Glutamatergic neuron (in vitro differentiated cells): ENCODE results near the gene NUP85. TPM values are rescaled to one million over a fixed set of nuclear protein-coding genes. Genes with fewer than 3 reads are reported as not detected.

ENCODE experiments used
- DNase-seq: peaks from one replicate; pipeline ENCODE4 v3.0.0; 2022
- H3K27ac Mint-ChIP-seq: one replicate; pipeline ENCODE4 v1.8.0; 2020; ENCODE audit warnings: mild to moderate bottlenecking, mixed read lengths, inconsistent platforms; ENCODE audit not compliant: unreplicated experiment
- H3K27me3 Mint-ChIP-seq: one replicate; pipeline ENCODE4 v1.8.0; 2020; ENCODE audit warnings: mild to moderate bottlenecking, moderate library complexity, mixed read lengths, inconsistent platforms; ENCODE audit not compliant: unreplicated experiment
- H3K36me3 Mint-ChIP-seq: one replicate; pipeline ENCODE4 v1.8.0; 2020; ENCODE audit warnings: mild to moderate bottlenecking, mixed read lengths, inconsistent platforms; ENCODE audit not compliant: unreplicated experiment
- H3K4me1 Mint-ChIP-seq: one replicate; pipeline ENCODE4 v1.8.0; 2020; ENCODE audit warnings: mild to moderate bottlenecking, low read depth, mixed read lengths, inconsistent platforms; ENCODE audit not compliant: unreplicated experiment
- H3K4me3 Mint-ChIP-seq: one replicate; pipeline ENCODE4 v1.8.0; 2020; ENCODE audit warnings: mild to moderate bottlenecking, mixed read lengths, inconsistent platforms; ENCODE audit not compliant: unreplicated experiment
- H3K9me3 Mint-ChIP-seq: one replicate; pipeline ENCODE4 v1.8.0; 2020; ENCODE audit warnings: mild to moderate bottlenecking, moderate library complexity, mixed read lengths, inconsistent platforms; ENCODE audit not compliant: unreplicated experiment
- total RNA-seq: library from RNA; stranded (reverse); fragmentation: NEBNext Ultra II Directional; extraction: Animal tissue kit (Norgen Biotek cat#: 25700); gene quantifications from one replicate; pipeline ENCODE4 v1.2.1, GENCODE V29; 2021; ENCODE audit not compliant: unreplicated experiment
- TF ChIP-seq, protein P1 (sequence below): fragments of 200-600 bp; sonication (generic); IDR thresholded peaks from one replicate; pipeline ENCODE4 v1.5.0; 2021; ENCODE audit not compliant: partially characterized antibody, unreplicated experiment

The NUP85 gene
- total RNA-seq, 1 donor from 2014 or later: 58.9 TPM

DNA sequence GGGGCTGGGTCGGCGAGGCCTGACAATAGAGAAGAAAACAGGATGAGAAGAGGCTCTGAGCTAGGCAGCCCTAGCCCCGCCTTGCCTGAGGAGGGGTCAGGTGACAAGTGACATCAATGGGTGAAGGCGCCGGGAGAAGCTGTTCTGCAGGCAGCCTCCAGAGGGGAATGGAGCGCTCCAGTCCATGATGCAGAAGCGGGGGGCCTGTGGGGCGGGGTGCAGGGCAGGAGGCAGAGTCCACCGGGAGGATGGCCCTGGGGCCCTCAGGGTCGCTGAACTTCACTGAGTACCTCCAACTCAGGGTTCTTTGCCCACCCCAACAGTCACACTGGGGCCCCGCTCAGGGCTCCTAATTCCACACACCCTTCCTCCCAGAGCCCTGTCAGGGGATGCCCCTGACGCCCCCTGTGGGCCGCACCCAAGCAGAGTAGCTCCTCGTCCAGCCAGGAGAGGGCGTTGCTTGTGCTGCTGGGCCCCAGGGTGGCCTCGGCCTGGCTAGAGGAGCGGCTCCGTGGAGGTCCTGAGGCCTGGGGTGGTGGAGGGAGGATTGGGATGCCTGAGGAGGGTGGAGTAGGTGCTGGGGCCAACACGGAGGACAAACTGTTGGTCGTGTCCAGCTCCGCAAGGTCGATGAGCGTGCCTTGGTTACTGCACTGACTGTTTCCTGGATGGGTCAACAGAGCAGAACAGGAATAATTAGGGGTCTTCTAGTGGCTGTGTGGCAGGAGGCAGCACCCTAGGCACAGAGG is 35.1 kb downstream of the NUP85 start:
- no peak overlapping the region for H3K4me3 Mint-ChIP-seq
- peak; percentile 60 for DNase-seq
- no peaks in the 10 kb centered on the region for H3K36me3 Mint-ChIP-seq
- peaks cover 5% of the 10 kb centered on the region for H3K27me3 Mint-ChIP-seq
- TF ChIP-seq, protein P1, sequence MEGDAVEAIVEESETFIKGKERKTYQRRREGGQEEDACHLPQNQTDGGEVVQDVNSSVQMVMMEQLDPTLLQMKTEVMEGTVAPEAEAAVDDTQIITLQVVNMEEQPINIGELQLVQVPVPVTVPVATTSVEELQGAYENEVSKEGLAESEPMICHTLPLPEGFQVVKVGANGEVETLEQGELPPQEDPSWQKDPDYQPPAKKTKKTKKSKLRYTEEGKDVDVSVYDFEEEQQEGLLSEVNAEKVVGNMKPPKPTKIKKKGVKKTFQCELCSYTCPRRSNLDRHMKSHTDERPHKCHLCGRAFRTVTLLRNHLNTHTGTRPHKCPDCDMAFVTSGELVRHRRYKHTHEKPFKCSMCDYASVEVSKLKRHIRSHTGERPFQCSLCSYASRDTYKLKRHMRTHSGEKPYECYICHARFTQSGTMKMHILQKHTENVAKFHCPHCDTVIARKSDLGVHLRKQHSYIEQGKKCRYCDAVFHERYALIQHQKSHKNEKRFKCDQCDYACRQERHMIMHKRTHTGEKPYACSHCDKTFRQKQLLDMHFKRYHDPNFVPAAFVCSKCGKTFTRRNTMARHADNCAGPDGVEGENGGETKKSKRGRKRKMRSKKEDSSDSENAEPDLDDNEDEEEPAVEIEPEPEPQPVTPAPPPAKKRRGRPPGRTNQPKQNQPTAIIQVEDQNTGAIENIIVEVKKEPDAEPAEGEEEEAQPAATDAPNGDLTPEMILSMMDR: peak; percentile 42
- H3K9me3 Mint-ChIP-seq: peaks cover 6% of the 10 kb centered on the region
- H3K4me1 Mint-ChIP-seq: no peaks in the 10 kb centered on the region
- H3K27ac Mint-ChIP-seq: peak overlapping the region; percentile 43

- Mint-ChIP-seq H3K27ac (no peak overlapping the region), H3K4me1 (no peaks in the 10 kb centered on the region), H3K4me3 (no peak overlapping the region), H3K9me3 (peaks cover 6% of the 10 kb centered on the region), H3K27me3 (peaks cover 5% of the 10 kb centered on the region), H3K36me3 (no peaks in the 10 kb centered on the region)
- no peak for DNase-seq
- TF ChIP-seq, protein P1: no peak
These were observed 35.6 kb downstream of the NUP85 start for GRCh38 chr17:75241143-75241430.

GRCh38 chr17:75241502-75241901 is 36.0 kb downstream of the NUP85 start:
- H3K27ac Mint-ChIP-seq: no peak overlapping the region
- no peaks in the 10 kb centered on the region for H3K4me1 Mint-ChIP-seq
- TF ChIP-seq, protein P1: no peak
- no peak overlapping the region for H3K4me3 Mint-ChIP-seq
- no peaks in the 10 kb centered on the region for H3K36me3 Mint-ChIP-seq
- H3K27me3 Mint-ChIP-seq: peaks cover 5% of the 10 kb centered on the region
- H3K9me3 Mint-ChIP-seq: peaks cover 3% of the 10 kb centered on the region
- DNase-seq: no peak

DNA sequence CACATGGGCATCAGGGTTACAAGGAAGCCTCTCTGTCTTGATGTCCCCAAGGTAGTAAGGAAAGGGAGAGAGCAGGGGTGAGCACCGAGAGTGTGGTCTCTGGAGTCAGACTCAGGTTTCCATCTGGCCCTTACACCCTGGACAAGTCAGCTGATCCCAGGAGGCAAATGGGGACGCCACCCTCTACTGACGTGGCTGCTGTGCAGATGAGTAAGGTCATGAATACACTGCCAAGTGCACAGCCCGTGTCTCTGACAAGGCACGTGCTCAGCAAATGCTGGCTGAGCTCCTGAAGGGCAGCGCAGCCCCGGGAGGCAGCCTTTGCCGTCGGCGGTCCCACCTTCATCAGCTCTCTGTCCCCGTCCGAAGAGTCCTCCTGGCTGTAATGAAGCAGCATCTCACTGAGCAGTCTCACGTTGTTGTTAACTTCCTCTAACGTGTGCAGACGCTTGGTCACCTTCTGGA is 36.5 kb downstream of the NUP85 start:
- no peak overlapping the region for H3K27ac Mint-ChIP-seq
- H3K36me3 Mint-ChIP-seq: no peaks in the 10 kb centered on the region
- peaks cover 5% of the 10 kb centered on the region for H3K27me3 Mint-ChIP-seq
- no peak for DNase-seq
- H3K9me3 Mint-ChIP-seq: peaks cover 3% of the 10 kb centered on the region
- peaks cover 2% of the 10 kb centered on the region for H3K4me1 Mint-ChIP-seq
- no peak overlapping the region for H3K4me3 Mint-ChIP-seq
- TF ChIP-seq, protein P1: no peak

DNA sequence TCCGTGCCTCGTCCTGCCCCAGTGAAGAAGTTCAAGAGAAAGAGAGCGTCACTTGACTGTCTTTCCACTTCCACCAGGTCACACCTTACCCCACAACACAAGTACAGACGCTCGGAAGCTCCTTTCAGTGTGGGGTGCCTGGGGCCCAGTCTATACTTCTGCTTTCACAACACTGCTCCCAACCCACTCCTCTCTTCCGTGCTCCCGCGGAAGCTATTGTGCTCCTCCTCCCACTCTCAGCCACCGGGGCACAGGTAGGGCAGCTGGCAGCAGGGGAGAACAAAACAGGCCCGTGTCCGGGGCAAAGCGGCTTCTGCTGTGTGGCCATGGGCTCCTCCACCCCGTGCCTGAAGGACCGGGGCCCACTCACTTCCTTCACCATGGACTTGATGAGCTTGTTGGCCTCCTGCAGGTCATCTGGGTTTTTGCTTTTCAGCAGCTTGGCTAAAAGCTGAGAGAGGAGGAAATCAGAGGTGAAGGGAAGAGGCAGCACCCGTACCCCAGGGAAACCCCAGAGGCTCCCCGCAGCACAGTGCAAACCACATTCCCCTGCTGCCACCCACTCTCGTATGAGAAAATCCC is 37.1 kb downstream of the NUP85 start:
- H3K4me1 Mint-ChIP-seq: peaks cover 2% of the 10 kb centered on the region
- no peaks in the 10 kb centered on the region for H3K36me3 Mint-ChIP-seq
- H3K4me3 Mint-ChIP-seq: no peak overlapping the region
- TF ChIP-seq, protein P1: no peak
- H3K27ac Mint-ChIP-seq: no peak overlapping the region
- DNase-seq: no peak
- peaks cover 4% of the 10 kb centered on the region for H3K27me3 Mint-ChIP-seq
- peaks cover 3% of the 10 kb centered on the region for H3K9me3 Mint-ChIP-seq
